ENCODE results near the gene ROR2.

ROR2 gene

DNA sequence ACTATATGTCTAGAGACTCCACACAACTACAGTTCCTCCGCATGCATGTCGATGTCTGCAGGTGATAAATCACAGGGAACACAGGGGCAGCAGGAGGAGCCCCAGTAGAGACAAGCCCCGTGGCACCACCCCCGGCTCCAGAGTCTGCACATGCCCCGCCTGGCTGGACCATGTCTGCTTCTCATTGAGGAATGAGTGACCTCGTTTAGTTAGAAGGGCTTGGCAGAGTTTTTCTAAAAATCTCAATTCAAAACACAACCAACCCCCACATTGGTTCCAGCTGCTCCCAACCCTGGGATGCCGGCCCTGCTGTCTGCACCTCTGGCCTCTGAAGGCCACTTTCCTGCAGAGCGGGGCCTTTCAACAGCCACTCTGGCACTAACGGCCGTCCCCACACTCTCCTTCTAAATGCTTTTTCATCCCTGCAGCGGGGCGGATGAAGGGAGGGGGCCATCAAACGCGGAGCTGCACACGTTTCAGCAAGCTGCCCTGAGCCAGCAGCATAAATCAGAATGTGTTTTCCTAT is 106.3 kb downstream of the ROR2 start:
- Histone ChIP-seq H3K4me1 (ENCODE audit: control insufficient read depth, insufficient read depth, low read length) (no peaks in the 10 kb centered on the region), H3K27me3 (ENCODE audit: control insufficient read depth, insufficient read depth, low read length) (peaks cover 52% of the 10 kb centered on the region), H3K9me3 (replicated peaks; ENCODE audit: low read length) (no peaks in the 10 kb centered on the region), H3K9ac (ENCODE audit: low read depth, low read length) (no peak overlapping the region), H3K36me3 (ENCODE audit: insufficient read depth, low read length) (no peaks in the 10 kb centered on the region), H3K4me2 (ENCODE audit: low read length) (no peak overlapping the region), H3K4me3 (ENCODE audit: low read length) (no peak overlapping the region)

GRCh38 chr9:91843093-91843492 is 106.9 kb downstream of the ROR2 start:
- Histone ChIP-seq H3K27me3 (ENCODE audit: control insufficient read depth, insufficient read depth, low read length) (peaks cover 57% of the 10 kb centered on the region), H3K36me3 (ENCODE audit: insufficient read depth, low read length) (no peaks in the 10 kb centered on the region), H3K4me1 (ENCODE audit: control insufficient read depth, insufficient read depth, low read length) (no peaks in the 10 kb centered on the region), H3K9me3 (replicated peaks; ENCODE audit: low read length) (no peaks in the 10 kb centered on the region), H3K9ac (ENCODE audit: low read depth, low read length) (no peak overlapping the region), H3K4me3 (ENCODE audit: low read length) (no peak overlapping the region), H3K4me2 (ENCODE audit: low read length) (no peak overlapping the region)

GRCh38 chr9:91842358-91843049 is 107.5 kb downstream of the ROR2 start:
- Histone ChIP-seq H3K36me3 (ENCODE audit: insufficient read depth, low read length) (no peaks in the 10 kb centered on the region), H3K4me1 (ENCODE audit: control insufficient read depth, insufficient read depth, low read length) (no peaks in the 10 kb centered on the region), H3K9me3 (replicated peaks; ENCODE audit: low read length) (no peaks in the 10 kb centered on the region), H3K4me3 (ENCODE audit: low read length) (no peak overlapping the region), H3K4me2 (ENCODE audit: low read length) (no peak overlapping the region), H3K27me3 (ENCODE audit: control insufficient read depth, insufficient read depth, low read length) (peaks cover 57% of the 10 kb centered on the region), H3K9ac (ENCODE audit: low read depth, low read length) (no peak overlapping the region)

- H3K27me3 ChIP-seq (ENCODE audit: control insufficient read depth, insufficient read depth, low read length), result peaks cover 58% of the 10 kb centered on the region
- H3K4me1 ChIP-seq (ENCODE audit: control insufficient read depth, insufficient read depth, low read length), result no peaks in the 10 kb centered on the region
- H3K9me3 ChIP-seq (replicated peaks; ENCODE audit: low read length), result no peaks in the 10 kb centered on the region
- H3K4me2 ChIP-seq (ENCODE audit: low read length), result no peak overlapping the region
- H3K9ac ChIP-seq (ENCODE audit: low read depth, low read length), result no peak overlapping the region
- no peak overlapping the region for H3K4me3 ChIP-seq (ENCODE audit: low read length)
- no peaks in the 10 kb centered on the region for H3K36me3 ChIP-seq (ENCODE audit: insufficient read depth, low read length)
Measured at GRCh38 chr9:91841591-91841990, 108.4 kb downstream of the ROR2 start.

- Histone ChIP-seq H3K4me3 (ENCODE audit: low read length) (no peak overlapping the region), H3K9me3 (replicated peaks; ENCODE audit: low read length) (no peaks in the 10 kb centered on the region), H3K9ac (ENCODE audit: low read depth, low read length) (no peak overlapping the region), H3K27me3 (ENCODE audit: control insufficient read depth, insufficient read depth, low read length) (peaks cover 63% of the 10 kb centered on the region), H3K4me1 (ENCODE audit: control insufficient read depth, insufficient read depth, low read length) (no peaks in the 10 kb centered on the region), H3K36me3 (ENCODE audit: insufficient read depth, low read length) (no peaks in the 10 kb centered on the region), H3K4me2 (ENCODE audit: low read length) (no peak overlapping the region)
Measured at GRCh38 chr9:91840882-91841281, 109.1 kb downstream of the ROR2 start.

DNA sequence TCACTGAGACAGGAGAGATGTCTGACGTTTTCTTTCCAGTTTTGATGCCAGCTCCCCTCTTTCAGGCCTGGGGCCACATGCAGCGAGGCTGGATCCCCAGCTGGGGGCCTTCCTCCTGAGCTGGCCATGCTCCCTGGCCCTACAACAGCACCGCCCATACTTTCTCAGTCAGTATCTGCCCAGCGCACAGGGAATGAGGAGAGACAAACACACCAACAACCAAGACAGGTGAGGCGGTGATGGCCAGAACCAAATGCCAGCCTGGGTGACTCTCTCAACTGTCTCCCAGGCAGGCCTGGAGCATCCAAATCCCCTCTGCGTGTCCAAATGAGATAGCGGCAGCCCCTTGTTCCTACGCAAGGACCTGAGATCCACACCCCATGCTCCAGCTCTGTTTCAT is 109.6 kb downstream of the ROR2 start:
- peaks cover 67% of the 10 kb centered on the region for H3K27me3 ChIP-seq (ENCODE audit: control insufficient read depth, insufficient read depth, low read length)
- no peak overlapping the region for H3K9ac ChIP-seq (ENCODE audit: low read depth, low read length)
- no peak overlapping the region for H3K4me2 ChIP-seq (ENCODE audit: low read length)
- no peaks in the 10 kb centered on the region for H3K4me1 ChIP-seq (ENCODE audit: control insufficient read depth, insufficient read depth, low read length)
- H3K4me3 ChIP-seq (ENCODE audit: low read length), result no peak overlapping the region
- no peaks in the 10 kb centered on the region for H3K9me3 ChIP-seq (replicated peaks; ENCODE audit: low read length)
- H3K36me3 ChIP-seq (ENCODE audit: insufficient read depth, low read length), result no peaks in the 10 kb centered on the region

- Histone ChIP-seq H3K36me3 (ENCODE audit: insufficient read depth, low read length) (no peaks in the 10 kb centered on the region), H3K9ac (ENCODE audit: low read depth, low read length) (no peak overlapping the region), H3K4me1 (ENCODE audit: control insufficient read depth, insufficient read depth, low read length) (no peaks in the 10 kb centered on the region), H3K4me2 (ENCODE audit: low read length) (no peak overlapping the region), H3K9me3 (replicated peaks; ENCODE audit: low read length) (no peaks in the 10 kb centered on the region), H3K27me3 (ENCODE audit: control insufficient read depth, insufficient read depth, low read length) (peaks cover 69% of the 10 kb centered on the region), H3K4me3 (ENCODE audit: low read length) (no peak overlapping the region)
Measured at GRCh38 chr9:91839926-91840465, 110.0 kb downstream of the ROR2 start.

DNA sequence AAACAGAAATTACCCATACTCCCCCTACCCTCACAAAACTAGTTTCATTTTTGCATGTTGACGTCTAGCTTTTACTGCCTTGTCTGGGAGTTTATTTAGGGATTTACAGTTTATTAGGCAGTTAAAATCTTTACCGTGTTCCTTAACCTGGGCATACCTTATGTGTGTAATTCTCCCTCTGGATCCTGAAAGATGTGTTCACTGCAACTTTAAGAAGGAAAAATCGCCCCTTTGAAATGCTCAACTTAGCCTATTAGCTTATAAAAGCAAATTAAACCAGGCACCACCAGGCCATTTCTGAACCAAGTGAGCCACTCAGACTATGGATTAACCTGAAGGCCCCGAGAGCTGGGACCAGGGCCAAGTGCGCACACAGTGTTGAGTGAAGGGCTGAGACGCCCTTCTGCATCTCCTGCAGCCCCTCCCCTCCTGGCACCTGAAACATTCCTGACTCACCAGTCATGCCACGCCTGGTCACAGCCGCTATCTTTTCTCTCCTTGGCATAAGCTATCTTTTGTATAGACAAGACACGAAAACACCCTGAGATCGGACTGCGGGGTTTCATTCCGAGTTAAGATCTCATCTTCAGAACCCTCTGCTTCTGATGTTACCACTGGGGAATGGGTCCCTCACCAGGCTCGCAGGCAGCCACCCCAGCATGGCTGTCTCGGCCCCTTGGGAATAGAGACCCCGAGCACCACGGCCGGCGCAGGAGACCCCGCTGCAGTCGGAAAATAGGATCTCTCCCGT is 111.9 kb downstream of the ROR2 start:
- H3K4me1 ChIP-seq (ENCODE audit: control insufficient read depth, insufficient read depth, low read length), result no peaks in the 10 kb centered on the region
- no peaks in the 10 kb centered on the region for H3K9me3 ChIP-seq (replicated peaks; ENCODE audit: low read length)
- no peak overlapping the region for H3K4me2 ChIP-seq (ENCODE audit: low read length)
- no peak overlapping the region for H3K4me3 ChIP-seq (ENCODE audit: low read length)
- no peak overlapping the region for H3K9ac ChIP-seq (ENCODE audit: low read depth, low read length)
- no peaks in the 10 kb centered on the region for H3K36me3 ChIP-seq (ENCODE audit: insufficient read depth, low read length)
- peaks cover 61% of the 10 kb centered on the region for H3K27me3 ChIP-seq (ENCODE audit: control insufficient read depth, insufficient read depth, low read length)

DNA sequence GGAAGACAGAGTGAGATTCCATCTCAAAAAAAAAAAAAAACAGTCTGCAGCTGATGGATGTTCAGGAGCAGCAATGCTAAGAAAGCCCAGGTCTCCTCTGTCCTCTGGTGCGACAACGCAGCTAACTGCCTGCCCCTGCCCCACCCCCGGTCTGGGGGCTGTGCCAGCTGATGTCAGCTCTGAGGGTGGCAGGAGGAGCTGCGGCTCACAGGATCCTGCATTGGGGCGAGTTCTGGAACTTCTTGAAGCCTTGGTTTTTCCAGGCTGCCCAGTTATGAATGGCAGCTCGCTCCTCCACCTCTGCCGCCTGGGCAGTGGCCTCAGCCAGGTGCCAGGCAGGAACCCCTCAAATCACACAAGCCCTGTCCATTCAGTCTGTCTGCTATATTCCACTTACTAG is 113.5 kb downstream of the ROR2 start:
- Histone ChIP-seq H3K36me3 (ENCODE audit: insufficient read depth, low read length) (no peaks in the 10 kb centered on the region), H3K9me3 (replicated peaks; ENCODE audit: low read length) (no peaks in the 10 kb centered on the region), H3K4me2 (ENCODE audit: low read length) (no peak overlapping the region), H3K4me3 (ENCODE audit: low read length) (no peak overlapping the region), H3K9ac (ENCODE audit: low read depth, low read length) (no peak overlapping the region), H3K27me3 (ENCODE audit: control insufficient read depth, insufficient read depth, low read length) (peaks cover 48% of the 10 kb centered on the region), H3K4me1 (ENCODE audit: control insufficient read depth, insufficient read depth, low read length) (no peaks in the 10 kb centered on the region)

- Histone ChIP-seq H3K36me3 (ENCODE audit: insufficient read depth, low read length) (no peaks in the 10 kb centered on the region), H3K4me2 (ENCODE audit: low read length) (no peak overlapping the region), H3K27me3 (ENCODE audit: control insufficient read depth, insufficient read depth, low read length) (peaks cover 42% of the 10 kb centered on the region), H3K9ac (ENCODE audit: low read depth, low read length) (no peak overlapping the region), H3K9me3 (replicated peaks; ENCODE audit: low read length) (no peaks in the 10 kb centered on the region), H3K4me3 (ENCODE audit: low read length) (no peak overlapping the region), H3K4me1 (ENCODE audit: control insufficient read depth, insufficient read depth, low read length) (no peaks in the 10 kb centered on the region)
Measured at GRCh38 chr9:91835632-91836031, 114.4 kb downstream of the ROR2 start.

- H3K27me3 ChIP-seq (ENCODE audit: control insufficient read depth, insufficient read depth, low read length), result peaks cover 38% of the 10 kb centered on the region
- H3K4me3 ChIP-seq (ENCODE audit: low read length), result no peak overlapping the region
- no peak overlapping the region for H3K4me2 ChIP-seq (ENCODE audit: low read length)
- H3K9me3 ChIP-seq (replicated peaks; ENCODE audit: low read length), result no peaks in the 10 kb centered on the region
- no peaks in the 10 kb centered on the region for H3K4me1 ChIP-seq (ENCODE audit: control insufficient read depth, insufficient read depth, low read length)
- H3K9ac ChIP-seq (ENCODE audit: low read depth, low read length), result no peak overlapping the region
- no peaks in the 10 kb centered on the region for H3K36me3 ChIP-seq (ENCODE audit: insufficient read depth, low read length)
Measured at GRCh38 chr9:91835216-91835615, 114.8 kb downstream of the ROR2 start.
